Uterus (tissue), 2 donors: ENCODE data around the gene CYP2U1.

ENCODE experiments used
- CTCF ChIP-seq, 4 experiments: fragments of 200-600 bp in 2 of 4; fragments of 450-650 bp in 2 of 4; sonication (generic) in 2 of 4; IDR thresholded peaks; one replicate each; pipeline ENCODE4 v1.5.1; 2016 to 2019; ENCODE audit warnings: antibody characterized with exemption in 4 of 4, mild to moderate bottlenecking in 2 of 4, moderate library complexity in 1 of 4
- POLR2A ChIP-seq, 2 donors: fragments of 450-650 bp; IDR thresholded peaks; one replicate each; pipeline ENCODE4 v1.6.1; 2016; ENCODE audit warnings: antibody characterized with exemption in 2 of 2, mild to moderate bottlenecking in 1 of 2, moderate library complexity in 1 of 2

GRCh38 chr4:107978716-107979451 is 47.5 kb downstream of the CYP2U1 start:
- TF ChIP-seq CTCF (IDR thresholded peaks at IDR 0.05) = no peak
- no peak for TF ChIP-seq POLR2A (IDR thresholded peaks at IDR 0.05)
